OCI-LY3 (cell line): ENCODE measurements around the gene ATOH7.

Experiments
- H2AFZ ChIP-seq: fragments of 200-600, 300-600 bp; shearing (Covaris generic); 2 replicates; pipeline ENCODE4 v1.6.0; 2014; ENCODE audit warnings: antibody characterized with exemption, low read depth, low read length
- H3K27ac ChIP-seq: fragments of 200-600, 300-600 bp; sonication (generic); 2 replicates; pipeline ENCODE4 v1.5.1; 2014; ENCODE audit warnings: mild to moderate bottlenecking, low read length, moderate library complexity, mixed read lengths
- H3K27me3 ChIP-seq: fragments of 200-600, 300-600 bp; sonication (generic); 2 replicates; pipeline ENCODE4 v1.6.1; 2014; ENCODE audit warnings: low read depth, low read length, mixed read lengths
- H3K36me3 ChIP-seq: fragments of 200-600, 300-600 bp; sonication (generic); replicated peaks from 2 replicates; pipeline ENCODE3; 2014; ENCODE audit warnings: low read depth, low read length, mixed read lengths
- H3K4me1 ChIP-seq: fragments of 300-600, 200-600 bp; sonication (generic); 2 replicates; pipeline ENCODE4 v1.6.1; 2014; ENCODE audit warnings: low read length, mixed read lengths
- H3K4me2 ChIP-seq: fragments of 200-600, 300-600 bp; sonication (generic); 2 replicates; pipeline ENCODE4 v1.6.1; 2014; ENCODE audit warnings: low read length, mixed read lengths
- H3K4me3 ChIP-seq: fragments of 300-600, 200-600 bp; sonication (generic); 2 replicates; pipeline ENCODE4 v1.5.1; 2014; ENCODE audit warnings: antibody characterized with exemption, mild to moderate bottlenecking, low read length, moderate library complexity
- H3K79me2 ChIP-seq: fragments of 300-600, 200-600 bp; shearing (Covaris generic); 2 replicates; pipeline ENCODE4 v1.6.1; 2014; ENCODE audit warnings: mild to moderate bottlenecking, low read length, mixed read lengths
- H3K9ac ChIP-seq: fragments of 300-600, 200-600 bp; shearing (Covaris generic); 2 replicates; pipeline ENCODE4 v1.6.0; 2014; ENCODE audit warnings: mild to moderate bottlenecking, low read length, moderate library complexity
- H3K9me3 ChIP-seq: fragments of 200-600, 300-600 bp; shearing (Covaris generic); 2 replicates; pipeline ENCODE4 v1.6.1; 2014; ENCODE audit warnings: low read length, mixed read lengths; ENCODE audit not compliant: insufficient read depth
- H4K20me1 ChIP-seq: fragments of 200-600, 300-600 bp; sonication (generic); 2 replicates; pipeline ENCODE4 v1.6.1; 2016; ENCODE audit warnings: low read length, mixed read lengths; ENCODE audit not compliant: insufficient read depth
- CTCF ChIP-seq: fragments of 200-600, 300-600 bp; sonication (generic); IDR thresholded peaks from 2 replicates; pipeline ENCODE4 v1.5.1; 2014; ENCODE audit warnings: antibody characterized with exemption, low read length, low read depth
- EZH2phosphoT487 ChIP-seq: fragments of 200-600 bp; shearing (Covaris generic); IDR thresholded peaks from 2 replicates; pipeline ENCODE4 v1.6.1; 2018; ENCODE audit warnings: antibody characterized with exemption, mixed run types, low read depth

Gene ATOH7

GRCh38 chr10:68239069-68239468 lies 7.2 kb upstream of the ATOH7 start:
- Histone ChIP-seq H3K4me1 (no peaks in the 10 kb centered on the region), H3K4me3 (no peak overlapping the region), H3K27me3 (no peaks in the 10 kb centered on the region), H3K79me2 (no peaks in the 10 kb centered on the region), H3K27ac (no peak overlapping the region), H3K9me3 (no peaks in the 10 kb centered on the region), H3K9ac (no peak overlapping the region), H3K4me2 (no peak overlapping the region), H3K36me3 (no peaks in the 10 kb centered on the region), H2AFZ (no peak overlapping the region), H4K20me1 (no peaks in the 10 kb centered on the region)
- TF ChIP-seq EZH2phosphoT487 (no peak), CTCF (no peak)

- Histone ChIP-seq H3K79me2 (no peaks in the 10 kb centered on the region), H3K9ac (no peak overlapping the region), H3K27ac (no peak overlapping the region), H3K4me3 (no peak overlapping the region), H3K27me3 (0 out of 2 replicates have a peak, but pooled peaks cover 3% of the 10 kb centered on the region), H3K9me3 (no peaks in the 10 kb centered on the region), H2AFZ (no peak overlapping the region), H3K4me2 (no peak overlapping the region), H3K36me3 (no peaks in the 10 kb centered on the region), H3K4me1 (no peaks in the 10 kb centered on the region), H4K20me1 (no peaks in the 10 kb centered on the region)
- TF ChIP-seq EZH2phosphoT487 (no peak), CTCF (no peak)
These were observed 6.5 kb upstream of the ATOH7 start for GRCh38 chr10:68238371-68238770.

- Histone ChIP-seq H2AFZ (no peak overlapping the region), H3K9ac (no peak overlapping the region), H3K4me2 (no peak overlapping the region), H3K27me3 (0 out of 2 replicates have a peak, but pooled peaks cover 7% of the 10 kb centered on the region), H3K27ac (no peak overlapping the region), H3K9me3 (no peaks in the 10 kb centered on the region), H3K79me2 (no peaks in the 10 kb centered on the region), H3K36me3 (no peaks in the 10 kb centered on the region), H4K20me1 (no peaks in the 10 kb centered on the region), H3K4me1 (no peaks in the 10 kb centered on the region), H3K4me3 (no peak overlapping the region)
- TF ChIP-seq EZH2phosphoT487 (no peak), CTCF (no peak)
These were observed 5.3 kb upstream of the ATOH7 start for GRCh38 chr10:68237173-68237572.

- Histone ChIP-seq H3K36me3 (no peaks in the 10 kb centered on the region), H3K4me3 (no peak overlapping the region), H3K27me3 (0 out of 2 replicates have a peak, but pooled peaks cover 11% of the 10 kb centered on the region), H3K9ac (no peak overlapping the region), H3K4me2 (no peak overlapping the region), H3K9me3 (no peaks in the 10 kb centered on the region), H4K20me1 (no peaks in the 10 kb centered on the region), H3K79me2 (no peaks in the 10 kb centered on the region), H2AFZ (no peak overlapping the region), H3K4me1 (no peaks in the 10 kb centered on the region), H3K27ac (no peak overlapping the region)
- TF ChIP-seq EZH2phosphoT487 (no peak), CTCF (no peak)
These were observed 3.7 kb upstream of the ATOH7 start for GRCh38 chr10:68235581-68235980.
